ENCODE measurements around the gene WWOX.

The WWOX gene

GRCh38 chr16:78483124-78483992 is 383.9 kb downstream of the WWOX start:
- DNase-seq: no peak

- DNase-seq: no peak
These were observed 385.1 kb downstream of the WWOX start for GRCh38 chr16:78484509-78485058.

GRCh38 chr16:78485188-78485916 is 385.9 kb downstream of the WWOX start:
- DNase-seq: no peak

GRCh38 chr16:78485917-78486257 is 386.4 kb downstream of the WWOX start:
- no peak for DNase-seq

- DNase-seq: no peak
These were observed 388.0 kb downstream of the WWOX start for GRCh38 chr16:78487471-78487870.

GRCh38 chr16:78489072-78489471 is 389.6 kb downstream of the WWOX start:
- no peak for DNase-seq

GRCh38 chr16:78489631-78490030 is 390.2 kb downstream of the WWOX start:
- no peak for DNase-seq

GRCh38 chr16:78490431-78490830 is 391.0 kb downstream of the WWOX start:
- no peak for DNase-seq

- no peak for DNase-seq
These were observed 391.4 kb downstream of the WWOX start for GRCh38 chr16:78490847-78491246.

- no peak for DNase-seq
These were observed 394.1 kb downstream of the WWOX start for GRCh38 chr16:78493573-78493972.

- DNase-seq: no peak
These were observed 394.7 kb downstream of the WWOX start for GRCh38 chr16:78494105-78494504.

- DNase-seq: no peak
These were observed 395.2 kb downstream of the WWOX start for GRCh38 chr16:78494674-78495073.

GRCh38 chr16:78496189-78496588 is 396.7 kb downstream of the WWOX start:
- DNase-seq: no peak

GRCh38 chr16:78499399-78499798 is 399.9 kb downstream of the WWOX start:
- DNase-seq: no peak

- no peak for DNase-seq
These were observed 401.3 kb downstream of the WWOX start for GRCh38 chr16:78500659-78501270.

GRCh38 chr16:78501744-78502143 is 402.3 kb downstream of the WWOX start:
- DNase-seq: no peak

GRCh38 chr16:78502812-78503350 is 403.4 kb downstream of the WWOX start:
- DNase-seq: no peak

GRCh38 chr16:78503602-78504001 is 404.1 kb downstream of the WWOX start:
- no peak for DNase-seq

- no peak for DNase-seq
These were observed 405.0 kb downstream of the WWOX start for GRCh38 chr16:78504401-78504851.

GRCh38 chr16:78505036-78505435 is 405.6 kb downstream of the WWOX start:
- DNase-seq: no peak

- DNase-seq: no peak
These were observed 406.3 kb downstream of the WWOX start for GRCh38 chr16:78505544-78506366.

Data from bone marrow (tissue), 2 donors.